ENCODE measurements around the gene TMPRSS3. TPM values are rescaled to one million over a fixed set of nuclear protein-coding genes. Genes with fewer than 3 reads are reported as not detected.

Gene TMPRSS3
- total RNA-seq, 1 experiment from 2014 or later, result not detected

GRCh38 chr21:42324896-42325295 is 71.0 kb downstream of the TMPRSS3 start:
- no peaks in the 10 kb centered on the region for H4K20me1 ChIP-seq (ENCODE audit: insufficient read depth, low read depth, low read length)
- no peaks in the 10 kb centered on the region for H3K9me3 ChIP-seq (ENCODE audit: low read length)
- no peak overlapping the region for H3K4me2 ChIP-seq (ENCODE audit: low read depth, low read length, poor library complexity, severe bottlenecking)
- H3K4me1 ChIP-seq (ENCODE audit: low read length), result no peaks in the 10 kb centered on the region
- no peaks in the 10 kb centered on the region for H3K27me3 ChIP-seq (ENCODE audit: low read length)
- H3K9me2 ChIP-seq (replicated peaks; ENCODE audit: insufficient read depth, low read length), result no peaks in the 10 kb centered on the region
- DNase-seq, result no peak
- H3K9ac ChIP-seq (ENCODE audit: low read length), result no peak overlapping the region
- H3K4me3 ChIP-seq (ENCODE audit: low read length), result no peak overlapping the region
- no peaks in the 10 kb centered on the region for H3K36me3 ChIP-seq (ENCODE audit: insufficient read depth, low read length)
- no peaks in the 10 kb centered on the region for H3K79me2 ChIP-seq (ENCODE audit: low read length)
- H2AFZ ChIP-seq (ENCODE audit: low read length), result no peak overlapping the region
- H3K27ac ChIP-seq (ENCODE audit: low read length), result no peak overlapping the region

Small RNA genes lying within 50 kb of the gene (small RNA-seq; reads per million reads assigned to genes)
- gene RNU6-1149P, result not detected

Other genes with a start within 250 kb of the TMPRSS3 start
- not detected in 2 replicates for gene ABCG1, start 176.9 kb downstream of the TMPRSS3 start, total RNA-seq (2014; rRNA removed; shearing (Covaris generic); ENCODE audit: low replicate concordance)
- not detected in 2 replicates for gene TFF3, start 80.6 kb downstream of the TMPRSS3 start, total RNA-seq (2014; rRNA removed; shearing (Covaris generic); ENCODE audit: low replicate concordance)
- gene TFF2, start 45.1 kb downstream of the TMPRSS3 start, total RNA-seq (2014; rRNA removed; shearing (Covaris generic); ENCODE audit: low replicate concordance), result not detected in 2 replicates
- gene TFF1, start 29.5 kb downstream of the TMPRSS3 start, total RNA-seq (2014; rRNA removed; shearing (Covaris generic); ENCODE audit: low replicate concordance), result not detected in 2 replicates
- gene UBASH3A, start 7.8 kb upstream of the TMPRSS3 start, total RNA-seq (2014; rRNA removed; shearing (Covaris generic); ENCODE audit: low replicate concordance), result not detected in 2 replicates
- 0.26 and 0.54 TPM in 2 replicates for gene RSPH1, start 100.2 kb upstream of the TMPRSS3 start, total RNA-seq (2014; rRNA removed; shearing (Covaris generic); ENCODE audit: low replicate concordance)
- gene SLC37A1, start 117.8 kb upstream of the TMPRSS3 start, total RNA-seq (2014; rRNA removed; shearing (Covaris generic); ENCODE audit: low replicate concordance), result 47.1 and 51.4 TPM in 2 replicates